Measurements from ENCODE around the gene RHOF. TPM values are rescaled to one million over a fixed set of nuclear protein-coding genes. Genes with fewer than 3 reads are reported as not detected.

RHOF gene
- total RNA-seq, 1 experiment from 2014 or later = 116 TPM

DNA sequence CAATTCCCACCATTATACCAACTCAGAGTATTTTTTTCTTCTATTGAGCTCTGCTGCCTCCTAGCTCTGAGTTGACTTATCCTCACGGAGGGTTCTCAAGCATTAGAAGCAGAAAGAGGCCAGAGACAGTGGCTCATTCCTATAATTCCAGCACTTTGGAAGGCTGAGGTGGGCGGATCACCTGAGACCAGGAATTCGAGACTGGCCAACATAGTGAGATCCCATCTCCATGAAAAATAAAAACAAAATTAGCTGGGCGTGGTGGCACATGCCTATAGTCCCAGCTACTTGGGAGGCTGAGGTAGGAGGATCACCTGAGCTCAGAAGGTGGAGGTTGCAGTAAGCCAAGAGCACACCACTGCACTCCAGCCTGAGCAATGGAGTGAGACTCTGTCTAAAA, 44.2 kb upstream of the RHOF start:
- Histone ChIP-seq H3K79me2 (ENCODE audit: insufficient read depth, low read length) (no peaks in the 10 kb centered on the region), H3K9ac (ENCODE audit: low read length) (no peak overlapping the region), H2AFZ (ENCODE audit: low read depth, low read length, poor library complexity, severe bottlenecking) (no peak overlapping the region), H3K4me1 (ENCODE audit: control insufficient read depth in 1 of 2, insufficient read depth in 2 of 2, low read length in 2 of 2) (peaks cover 4 to 37% of the 10 kb centered on the region in 2 experiments; a peak in 3 of 4 replicates), H3K27ac (ENCODE audit: low read depth, low read length) (no peak overlapping the region), H4K20me1 (ENCODE audit: insufficient read depth) (no peaks in the 10 kb centered on the region), H3K4me2 (ENCODE audit: low read length) (no peak overlapping the region), H3K4me3 (replicated peaks in 1 of 2; ENCODE audit: low read depth in 1 of 2, low read length in 2 of 2) (no peak overlapping the region), H3K9me2 (ENCODE audit: insufficient read depth) (no peaks in the 10 kb centered on the region), H3K27me3 (ENCODE audit: insufficient read depth, low read length) (no peaks in the 10 kb centered on the region), H3K36me3 (ENCODE audit: control insufficient read depth in 1 of 2, insufficient read depth in 2 of 2, low read length in 2 of 2) (no peaks in the 10 kb centered on the region), H3K9me3 (ENCODE audit: control insufficient read depth in 1 of 2, insufficient read depth in 1 of 2, low read depth in 1 of 2, low read length in 2 of 2) (no peaks in the 10 kb centered on the region)
- ChIA-PET RAD21 (ENCODE audit: low non-redundant PET in 1 of 2, low total read pairs in 2 of 2, uncharacterized antibody in 2 of 2, unreplicated experiment in 2 of 2) (no interaction called here), CTCF (interaction anchor here (1.2 to 2.6 kb wide), 2 partner anchors 44 to 56 kb away, joined by 4 to 8 read pairs; partner anchors contain the start of gene RHOF), POLR2A (interaction anchor here (0.6 kb wide), 1 partner anchor 34 kb away, joined by 3 read pairs; the partner anchor contains the start of gene SETD1B)
- BruUV-seq (replicated peaks) = no TSS peak
- intact Hi-C loops (cut with micrococcal nuclease) = loop anchor here (2.0 kb wide), 1 partner anchor 43 kb away; no protein-coding TSS in a partner anchor
- DNase-seq (ENCODE audit: low read depth, low spot score) (no peak), ATAC-seq (no peak)
- TF ChIP-seq, protein P1, sequence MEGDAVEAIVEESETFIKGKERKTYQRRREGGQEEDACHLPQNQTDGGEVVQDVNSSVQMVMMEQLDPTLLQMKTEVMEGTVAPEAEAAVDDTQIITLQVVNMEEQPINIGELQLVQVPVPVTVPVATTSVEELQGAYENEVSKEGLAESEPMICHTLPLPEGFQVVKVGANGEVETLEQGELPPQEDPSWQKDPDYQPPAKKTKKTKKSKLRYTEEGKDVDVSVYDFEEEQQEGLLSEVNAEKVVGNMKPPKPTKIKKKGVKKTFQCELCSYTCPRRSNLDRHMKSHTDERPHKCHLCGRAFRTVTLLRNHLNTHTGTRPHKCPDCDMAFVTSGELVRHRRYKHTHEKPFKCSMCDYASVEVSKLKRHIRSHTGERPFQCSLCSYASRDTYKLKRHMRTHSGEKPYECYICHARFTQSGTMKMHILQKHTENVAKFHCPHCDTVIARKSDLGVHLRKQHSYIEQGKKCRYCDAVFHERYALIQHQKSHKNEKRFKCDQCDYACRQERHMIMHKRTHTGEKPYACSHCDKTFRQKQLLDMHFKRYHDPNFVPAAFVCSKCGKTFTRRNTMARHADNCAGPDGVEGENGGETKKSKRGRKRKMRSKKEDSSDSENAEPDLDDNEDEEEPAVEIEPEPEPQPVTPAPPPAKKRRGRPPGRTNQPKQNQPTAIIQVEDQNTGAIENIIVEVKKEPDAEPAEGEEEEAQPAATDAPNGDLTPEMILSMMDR (IDR thresholded peaks at IDR 0.05 in 2 of 3, conservative IDR thresholded peaks at IDR 0.05 in 1 of 3; ENCODE audit: borderline replicate concordance in 1 of 3, insufficient read depth in 1 of 3, low read depth in 2 of 3, low read length in 2 of 3) = peak in 1 of 3 experiments; percentile 6; a peak in 1 of 6 replicates
- TF ChIP-seq SIN3A (IDR thresholded peaks at IDR 0.05; ENCODE audit: low read depth) = no peak

GRCh38 chr12:121831571-121832245, 38.2 kb upstream of the RHOF start:
- intact Hi-C loops (cut with micrococcal nuclease) = no loop called here
- H4K20me1 ChIP-seq (ENCODE audit: insufficient read depth) = no peaks in the 10 kb centered on the region
- no peak overlapping the region for H3K4me3 ChIP-seq (replicated peaks in 1 of 2; ENCODE audit: low read depth in 1 of 2, low read length in 2 of 2)
- no peaks in the 10 kb centered on the region for H3K4me1 ChIP-seq (ENCODE audit: control insufficient read depth in 1 of 2, insufficient read depth in 2 of 2, low read length in 2 of 2)
- no peaks in the 10 kb centered on the region for H3K9me2 ChIP-seq (ENCODE audit: insufficient read depth)
- no peak overlapping the region for H3K27ac ChIP-seq (ENCODE audit: low read depth, low read length)
- peaks cover 13 to 28% of the 10 kb centered on the region in 2 experiments; a peak in 3 of 4 replicates for H3K36me3 ChIP-seq (ENCODE audit: control insufficient read depth in 1 of 2, insufficient read depth in 2 of 2, low read length in 2 of 2)
- POLR2A ChIA-PET = no interaction called here
- no peaks in the 10 kb centered on the region; the same call in 1 of the 2 replicates for H3K79me2 ChIP-seq (ENCODE audit: insufficient read depth, low read length)
- H2AFZ ChIP-seq (ENCODE audit: low read depth, low read length, poor library complexity, severe bottlenecking) = no peak overlapping the region
- CTCF ChIA-PET = no interaction called here
- RAD21 ChIA-PET (ENCODE audit: low non-redundant PET in 1 of 2, low total read pairs in 2 of 2, uncharacterized antibody in 2 of 2, unreplicated experiment in 2 of 2) = no interaction called here
- DNase-seq (ENCODE audit: low read depth, low spot score) = no peak
- no peaks in the 10 kb centered on the region for H3K9me3 ChIP-seq (ENCODE audit: control insufficient read depth in 1 of 2, insufficient read depth in 1 of 2, low read depth in 1 of 2, low read length in 2 of 2)
- ATAC-seq = no peak
- BruUV-seq (replicated peaks) = no TSS peak
- no peaks in the 10 kb centered on the region for H3K27me3 ChIP-seq (ENCODE audit: insufficient read depth, low read length)
- H3K4me2 ChIP-seq (ENCODE audit: low read length) = no peak overlapping the region
- H3K9ac ChIP-seq (ENCODE audit: low read length) = no peak overlapping the region
- TF ChIP-seq EGR1 (IDR thresholded peaks at IDR 0.05; ENCODE audit: low read depth) (no peak), ATF3 (IDR thresholded peaks at IDR 0.05) (no peak), SRF (IDR thresholded peaks at IDR 0.05; ENCODE audit: low read depth) (no peak), RAD21 (IDR thresholded peaks at IDR 0.05; ENCODE audit: low read depth) (no peak), ZBTB33 (IDR thresholded peaks at IDR 0.05; ENCODE audit: extremely low read depth, insufficient replicate concordance, low read length) (no peak), POLR2AphosphoS5 (IDR thresholded peaks at IDR 0.05; ENCODE audit: low read depth, low read length) (no peak), POLR2A (IDR thresholded peaks at IDR 0.05; ENCODE audit: borderline replicate concordance, extremely low read depth, insufficient read depth, insufficient read length) (no peak), CBX3 (IDR thresholded peaks at IDR 0.05; ENCODE audit: low read depth) (no peak), FOSL1 (IDR thresholded peaks at IDR 0.05; ENCODE audit: low read depth) (no peak)
- TF ChIP-seq, protein P1 (IDR thresholded peaks at IDR 0.05 in 2 of 3, conservative IDR thresholded peaks at IDR 0.05 in 1 of 3; ENCODE audit: borderline replicate concordance in 1 of 3, insufficient read depth in 1 of 3, low read depth in 2 of 3, low read length in 2 of 3) = no peak

Data from HCT116 (cell line).